Skin epidermis (tissue), 12 donors: ENCODE results near the gene ALKBH4.
"Not testable (repeated sequence)": the region's sequence is repeated elsewhere in the genome, so short reads cannot be mapped to it uniquely, and the experiment has no call there.

Experiments
- H3K27ac ChIP-seq, 21 experiments: fragments of 200-600 bp; sonication (generic) in 11 of 21; one replicate each; pipeline ENCODE4 v1.5.0; 2020; ENCODE audit warnings: mild to moderate bottlenecking in 3 of 21, inconsistent platforms in 2 of 21, moderate library complexity in 2 of 21
- H3K4me3 ChIP-seq, 7 experiments: fragments of 200-600 bp; sonication (generic) in 2 of 7; one replicate each; pipeline ENCODE4 v1.5.0; 2020; ENCODE audit warnings: inconsistent platforms in 2 of 7, mild to moderate bottlenecking in 2 of 7, moderate library complexity in 1 of 7

Gene ALKBH4

GRCh38 chr7:102464577-102465280, at the start of gene ALKBH4, which contains the start of gene LRWD1:
TSS of gene ALKBH4 (minus strand) at chr7:102464863. CDS start at chr7:102464836, 27 bp downstream.
TSS of gene LRWD1 (plus strand) at chr7:102464984. CDS start at chr7:102465081, 97 bp downstream.
- peak within 1 kb of the TSS; percentile 79 to 100 (median 86) for H3K4me3 ChIP-seq
- H3K27ac ChIP-seq: peak within 1 kb of the TSS; percentile 55 to 93 (median 85)

GRCh38 chr7:102512642-102513221, 48.1 kb upstream of the ALKBH4 start:
- H3K27ac ChIP-seq: peak overlapping the region in 20 of 21 experiments; percentile 18 to 87 (median 58)
- H3K4me3 ChIP-seq: peak overlapping the region in 1 of 7 experiments; percentile 16

- H3K4me3 ChIP-seq, H3K27ac ChIP-seq: not testable (repeated sequence)
Observed at GRCh38 chr7:102511860-102512522, 47.3 kb upstream of the ALKBH4 start.

GRCh38 chr7:102510575-102510974, 45.9 kb upstream of the ALKBH4 start:
- not testable (repeated sequence) for H3K4me3 ChIP-seq, H3K27ac ChIP-seq

- not testable (repeated sequence) for H3K27ac ChIP-seq, H3K4me3 ChIP-seq
Observed at GRCh38 chr7:102507410-102508088, 42.9 kb upstream of the ALKBH4 start.

GRCh38 chr7:102505298-102506185, 40.9 kb upstream of the ALKBH4 start:
- not testable (repeated sequence) for H3K27ac ChIP-seq

GRCh38 chr7:102503141-102503540, 38.5 kb upstream of the ALKBH4 start:
- not testable (repeated sequence) for H3K4me3 ChIP-seq, H3K27ac ChIP-seq

More at GRCh38 chr7:102505298-102506185, 40.9 kb upstream of the ALKBH4 start:
- not testable (repeated sequence) for H3K4me3 ChIP-seq

- not testable (repeated sequence) for H3K27ac ChIP-seq, H3K4me3 ChIP-seq
Observed at GRCh38 chr7:102498321-102498720, 33.7 kb upstream of the ALKBH4 start.

GRCh38 chr7:102497308-102497707, 32.6 kb upstream of the ALKBH4 start:
- not testable (repeated sequence) for H3K27ac ChIP-seq

GRCh38 chr7:102496861-102497260, 32.2 kb upstream of the ALKBH4 start:
- H3K27ac ChIP-seq, H3K4me3 ChIP-seq: not testable (repeated sequence)

More at GRCh38 chr7:102497308-102497707, 32.6 kb upstream of the ALKBH4 start:
- H3K4me3 ChIP-seq: not testable (repeated sequence)

GRCh38 chr7:102494473-102495149, 29.9 kb upstream of the ALKBH4 start:
- not testable (repeated sequence) for H3K4me3 ChIP-seq

GRCh38 chr7:102494026-102494425, 29.4 kb upstream of the ALKBH4 start:
- not testable (repeated sequence) for H3K4me3 ChIP-seq
- H3K27ac ChIP-seq: peak overlapping the region in 1 of 21 experiments; percentile 51

More at GRCh38 chr7:102494473-102495149, 29.9 kb upstream of the ALKBH4 start:
- H3K27ac ChIP-seq: not testable (repeated sequence)

GRCh38 chr7:102493220-102493935, 28.7 kb upstream of the ALKBH4 start:
- not testable (repeated sequence) for H3K27ac ChIP-seq, H3K4me3 ChIP-seq

GRCh38 chr7:102490529-102491075, 25.9 kb upstream of the ALKBH4 start:
- not testable (repeated sequence) for H3K4me3 ChIP-seq, H3K27ac ChIP-seq

GRCh38 chr7:102484317-102484716, 19.7 kb upstream of the ALKBH4 start:
- not testable (repeated sequence) for H3K4me3 ChIP-seq, H3K27ac ChIP-seq

- H3K4me3 ChIP-seq, H3K27ac ChIP-seq: not testable (repeated sequence)
Observed at GRCh38 chr7:102481962-102482361, 17.3 kb upstream of the ALKBH4 start.

- not testable (repeated sequence) for H3K4me3 ChIP-seq, H3K27ac ChIP-seq
Observed at GRCh38 chr7:102479982-102480637, 15.4 kb upstream of the ALKBH4 start.
